GM23338 (cell line): ENCODE data around the gene SLC29A2. TPM values are rescaled to one million over a fixed set of nuclear protein-coding genes. Genes with fewer than 3 reads are reported as not detected.

Experiments
- CREB1 ChIP-seq: fragments of 250-450 bp; sonication (Bioruptor Pico); IDR thresholded peaks from 2 replicates; pipeline ENCODE4 v1.5.0; 2020; ENCODE audit warnings: low read depth, mild to moderate bottlenecking, moderate library complexity
- CTCF ChIP-seq, 2 experiments: fragments of 200-600 bp in 1 of 2; sonication (generic) in 1 of 2; conservative IDR thresholded peaks; 2 replicates each; pipeline versions ENCODE4 v1.5.1 to v1.6.1; 2016 to 2017; ENCODE audit warnings: antibody characterized with exemption in 2 of 2, low read depth in 2 of 2, mild to moderate bottlenecking in 2 of 2, moderate library complexity in 1 of 2
- EZH2phosphoT487 ChIP-seq: fragments of 200-600 bp; sonication (generic); IDR thresholded peaks from one replicate; pipeline ENCODE4 v1.8.1; 2018; ENCODE audit warnings: antibody characterized with exemption; ENCODE audit not compliant: unreplicated experiment
- POLR2AphosphoS5 ChIP-seq: IDR thresholded peaks from 2 replicates; pipeline ENCODE4 v1.6.1; 2016; ENCODE audit warnings: antibody characterized with exemption, low read depth
- STAT1 ChIP-seq: IDR thresholded peaks from one replicate; pipeline ENCODE4 v1.6.1; 2016; ENCODE audit warnings: antibody characterized with exemption; ENCODE audit not compliant: unreplicated experiment
- ZNF114 ChIP-seq: fragments of 250-450 bp; sonication (Bioruptor Pico); IDR thresholded peaks from 2 replicates; pipeline ENCODE4 v1.5.0; 2020; ENCODE audit warnings: mild to moderate bottlenecking, moderate library complexity
- polyA plus RNA-seq: library from polyadenylated mRNA; unstranded; fragments of >200 nt; fragmentation: Nextera tagmentation; extraction: Ambion mirVana; gene quantifications from 2 replicates; pipeline ENCODE4 v1.2.1, GENCODE V29; 2016
- total RNA-seq: library from RNA; depleted of rRNA; stranded (reverse); fragments of >200 nt; shearing (Covaris generic); gene quantifications from 2 replicates; pipeline ENCODE4 v1.2.3, GENCODE V29; 2014
- TF ChIP-seq, protein P1 (sequence below): fragments of 250-450 bp; sonication (Bioruptor Pico); IDR thresholded peaks from 2 replicates; pipeline ENCODE4 v1.5.0; 2020; ENCODE audit warnings: mild to moderate bottlenecking, moderate library complexity

The SLC29A2 gene
- total and polyA plus RNA-seq, 2 experiments from 2014 or later, result 26.0 to 31.1 TPM

DNA sequence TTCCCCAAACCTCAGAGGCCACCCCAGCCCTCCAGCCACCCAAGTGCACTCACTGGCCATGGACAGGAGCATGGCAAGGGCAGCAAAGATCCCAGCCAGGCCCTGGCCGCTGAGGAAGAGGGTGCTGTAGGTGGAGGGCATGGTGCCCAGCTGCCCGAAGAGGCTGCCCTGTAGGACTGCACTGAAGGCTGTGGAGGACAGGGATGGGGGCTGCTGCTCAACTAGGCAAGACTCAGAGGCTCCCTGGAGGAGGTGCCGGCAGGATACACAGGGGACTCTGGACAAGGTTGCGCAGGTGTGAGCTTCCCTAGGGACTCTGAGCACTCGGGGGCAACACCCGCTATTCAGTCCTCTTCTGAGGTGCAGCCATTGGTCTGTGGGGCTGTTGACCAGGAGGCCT is 3.1 kb downstream of the SLC29A2 start (continued):
- TF ChIP-seq, protein P1, sequence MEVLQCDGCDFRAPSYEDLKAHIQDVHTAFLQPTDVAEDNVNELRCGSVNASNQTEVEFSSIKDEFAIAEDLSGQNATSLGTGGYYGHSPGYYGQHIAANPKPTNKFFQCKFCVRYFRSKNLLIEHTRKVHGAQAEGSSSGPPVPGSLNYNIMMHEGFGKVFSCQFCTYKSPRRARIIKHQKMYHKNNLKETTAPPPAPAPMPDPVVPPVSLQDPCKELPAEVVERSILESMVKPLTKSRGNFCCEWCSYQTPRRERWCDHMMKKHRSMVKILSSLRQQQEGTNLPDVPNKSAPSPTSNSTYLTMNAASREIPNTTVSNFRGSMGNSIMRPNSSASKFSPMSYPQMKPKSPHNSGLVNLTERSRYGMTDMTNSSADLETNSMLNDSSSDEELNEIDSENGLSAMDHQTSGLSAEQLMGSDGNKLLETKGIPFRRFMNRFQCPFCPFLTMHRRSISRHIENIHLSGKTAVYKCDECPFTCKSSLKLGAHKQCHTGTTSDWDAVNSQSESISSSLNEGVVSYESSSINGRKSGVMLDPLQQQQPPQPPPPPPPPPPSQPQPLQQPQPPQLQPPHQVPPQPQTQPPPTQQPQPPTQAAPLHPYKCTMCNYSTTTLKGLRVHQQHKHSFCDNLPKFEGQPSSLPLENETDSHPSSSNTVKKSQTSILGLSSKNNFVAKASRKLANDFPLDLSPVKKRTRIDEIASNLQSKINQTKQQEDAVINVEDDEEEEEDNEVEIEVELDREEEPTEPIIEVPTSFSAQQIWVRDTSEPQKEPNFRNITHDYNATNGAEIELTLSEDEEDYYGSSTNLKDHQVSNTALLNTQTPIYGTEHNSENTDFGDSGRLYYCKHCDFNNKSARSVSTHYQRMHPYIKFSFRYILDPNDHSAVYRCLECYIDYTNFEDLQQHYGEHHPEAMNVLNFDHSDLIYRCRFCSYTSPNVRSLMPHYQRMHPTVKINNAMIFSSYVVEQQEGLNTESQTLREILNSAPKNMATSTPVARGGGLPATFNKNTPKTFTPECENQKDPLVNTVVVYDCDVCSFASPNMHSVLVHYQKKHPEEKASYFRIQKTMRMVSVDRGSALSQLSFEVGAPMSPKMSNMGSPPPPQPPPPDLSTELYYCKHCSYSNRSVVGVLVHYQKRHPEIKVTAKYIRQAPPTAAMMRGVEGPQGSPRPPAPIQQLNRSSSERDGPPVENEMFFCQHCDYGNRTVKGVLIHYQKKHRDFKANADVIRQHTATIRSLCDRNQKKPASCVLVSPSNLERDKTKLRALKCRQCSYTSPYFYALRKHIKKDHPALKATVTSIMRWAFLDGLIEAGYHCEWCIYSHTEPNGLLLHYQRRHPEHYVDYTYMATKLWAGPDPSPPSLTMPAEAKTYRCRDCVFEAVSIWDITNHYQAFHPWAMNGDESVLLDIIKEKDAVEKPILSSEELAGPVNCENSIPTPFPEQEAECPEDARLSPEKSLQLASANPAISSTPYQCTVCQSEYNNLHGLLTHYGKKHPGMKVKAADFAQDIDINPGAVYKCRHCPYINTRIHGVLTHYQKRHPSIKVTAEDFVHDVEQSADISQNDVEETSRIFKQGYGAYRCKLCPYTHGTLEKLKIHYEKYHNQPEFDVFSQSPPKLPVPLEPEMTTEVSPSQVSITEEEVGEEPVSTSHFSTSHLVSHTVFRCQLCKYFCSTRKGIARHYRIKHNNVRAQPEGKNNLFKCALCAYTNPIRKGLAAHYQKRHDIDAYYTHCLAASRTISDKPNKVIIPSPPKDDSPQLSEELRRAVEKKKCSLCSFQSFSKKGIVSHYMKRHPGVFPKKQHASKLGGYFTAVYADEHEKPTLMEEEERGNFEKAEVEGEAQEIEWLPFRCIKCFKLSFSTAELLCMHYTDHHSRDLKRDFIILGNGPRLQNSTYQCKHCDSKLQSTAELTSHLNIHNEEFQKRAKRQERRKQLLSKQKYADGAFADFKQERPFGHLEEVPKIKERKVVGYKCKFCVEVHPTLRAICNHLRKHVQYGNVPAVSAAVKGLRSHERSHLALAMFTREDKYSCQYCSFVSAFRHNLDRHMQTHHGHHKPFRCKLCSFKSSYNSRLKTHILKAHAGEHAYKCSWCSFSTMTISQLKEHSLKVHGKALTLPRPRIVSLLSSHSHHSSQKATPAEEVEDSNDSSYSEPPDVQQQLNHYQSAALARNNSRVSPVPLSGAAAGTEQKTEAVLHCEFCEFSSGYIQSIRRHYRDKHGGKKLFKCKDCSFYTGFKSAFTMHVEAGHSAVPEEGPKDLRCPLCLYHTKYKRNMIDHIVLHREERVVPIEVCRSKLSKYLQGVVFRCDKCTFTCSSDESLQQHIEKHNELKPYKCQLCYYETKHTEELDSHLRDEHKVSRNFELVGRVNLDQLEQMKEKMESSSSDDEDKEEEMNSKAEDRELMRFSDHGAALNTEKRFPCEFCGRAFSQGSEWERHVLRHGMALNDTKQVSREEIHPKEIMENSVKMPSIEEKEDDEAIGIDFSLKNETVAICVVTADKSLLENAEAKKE (CRISPR knock-in tag), result no peak
- no peak for TF ChIP-seq STAT1
- no peak for TF ChIP-seq ZNF114 (CRISPR knock-in tag)
- no peak for TF ChIP-seq CREB1 (CRISPR knock-in tag)
- no peak for TF ChIP-seq CTCF (conservative IDR thresholded peaks at IDR 0.05; ENCODE audit: low read depth in 2 of 2)
- TF ChIP-seq EZH2phosphoT487, result no peak
- TF ChIP-seq POLR2AphosphoS5, result no peak
